ENCODE measurements around the gene MAP4K3. TPM values are rescaled to one million over a fixed set of nuclear protein-coding genes. Genes with fewer than 3 reads are reported as not detected.

MAP4K3 gene
- total RNA-seq, 1 experiment from 2014 or later: 26.6 TPM

DNA sequence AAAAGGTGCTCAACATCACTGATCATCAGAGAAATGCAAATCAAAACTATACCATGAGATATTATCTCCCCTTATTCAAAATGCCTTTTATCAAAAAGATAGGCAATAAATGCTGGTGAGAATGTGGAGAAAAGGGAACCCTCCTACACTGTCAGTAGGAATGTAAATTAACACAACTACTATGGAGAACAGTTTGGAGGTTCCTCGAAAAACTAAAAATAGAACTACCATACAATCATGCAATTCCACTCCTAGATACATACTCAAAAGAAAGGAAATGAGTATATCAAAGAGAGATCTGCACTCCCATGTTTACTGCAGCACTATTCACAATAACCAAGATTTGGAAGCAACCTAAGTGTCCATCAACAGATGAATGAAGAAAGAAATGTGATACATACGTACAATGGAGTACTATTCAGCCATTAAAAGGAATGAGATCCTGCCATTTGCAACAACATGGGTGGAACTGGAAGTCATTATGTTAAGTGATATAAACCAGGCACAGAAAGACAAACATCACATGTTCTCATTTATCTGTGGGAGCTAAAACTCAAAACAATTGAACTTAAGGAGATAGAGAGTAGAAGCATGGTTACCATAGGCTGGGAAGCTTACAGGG lies 63.8 kb downstream of the MAP4K3 start:
- no peak for ATAC-seq
- TF ChIP-seq CTCF (IDR thresholded peaks at IDR 0.05): no peak
- TF ChIP-seq, protein P1, sequence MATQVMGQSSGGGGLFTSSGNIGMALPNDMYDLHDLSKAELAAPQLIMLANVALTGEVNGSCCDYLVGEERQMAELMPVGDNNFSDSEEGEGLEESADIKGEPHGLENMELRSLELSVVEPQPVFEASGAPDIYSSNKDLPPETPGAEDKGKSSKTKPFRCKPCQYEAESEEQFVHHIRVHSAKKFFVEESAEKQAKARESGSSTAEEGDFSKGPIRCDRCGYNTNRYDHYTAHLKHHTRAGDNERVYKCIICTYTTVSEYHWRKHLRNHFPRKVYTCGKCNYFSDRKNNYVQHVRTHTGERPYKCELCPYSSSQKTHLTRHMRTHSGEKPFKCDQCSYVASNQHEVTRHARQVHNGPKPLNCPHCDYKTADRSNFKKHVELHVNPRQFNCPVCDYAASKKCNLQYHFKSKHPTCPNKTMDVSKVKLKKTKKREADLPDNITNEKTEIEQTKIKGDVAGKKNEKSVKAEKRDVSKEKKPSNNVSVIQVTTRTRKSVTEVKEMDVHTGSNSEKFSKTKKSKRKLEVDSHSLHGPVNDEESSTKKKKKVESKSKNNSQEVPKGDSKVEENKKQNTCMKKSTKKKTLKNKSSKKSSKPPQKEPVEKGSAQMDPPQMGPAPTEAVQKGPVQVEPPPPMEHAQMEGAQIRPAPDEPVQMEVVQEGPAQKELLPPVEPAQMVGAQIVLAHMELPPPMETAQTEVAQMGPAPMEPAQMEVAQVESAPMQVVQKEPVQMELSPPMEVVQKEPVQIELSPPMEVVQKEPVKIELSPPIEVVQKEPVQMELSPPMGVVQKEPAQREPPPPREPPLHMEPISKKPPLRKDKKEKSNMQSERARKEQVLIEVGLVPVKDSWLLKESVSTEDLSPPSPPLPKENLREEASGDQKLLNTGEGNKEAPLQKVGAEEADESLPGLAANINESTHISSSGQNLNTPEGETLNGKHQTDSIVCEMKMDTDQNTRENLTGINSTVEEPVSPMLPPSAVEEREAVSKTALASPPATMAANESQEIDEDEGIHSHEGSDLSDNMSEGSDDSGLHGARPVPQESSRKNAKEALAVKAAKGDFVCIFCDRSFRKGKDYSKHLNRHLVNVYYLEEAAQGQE (IDR thresholded peaks at IDR 0.05; ENCODE audit: insufficient read depth in 1 of 2, low read depth in 2 of 2, low read length in 1 of 2): no peak
- no peak for TF ChIP-seq TCF7L2 (IDR thresholded peaks at IDR 0.05; ENCODE audit: low read depth, low read length)
- no peak for TF ChIP-seq SIN3A (IDR thresholded peaks at IDR 0.05; ENCODE audit: borderline replicate concordance, insufficient read depth, low read depth, low read length)
- no peak for TF ChIP-seq POLR2AphosphoS5 (IDR thresholded peaks at IDR 0.05; ENCODE audit: low read depth, low read length)
- Histone ChIP-seq H3K36me3 (ENCODE audit: control insufficient read depth, insufficient read depth, low read length) (no peaks in the 10 kb centered on the region), H3K4me1 (ENCODE audit: control insufficient read depth, insufficient read depth, low read length) (no peaks in the 10 kb centered on the region), H3K9me3 (ENCODE audit: control insufficient read depth, insufficient read depth, low read depth, low read length) (no peaks in the 10 kb centered on the region), H3K27ac (ENCODE audit: low read length) (no peak overlapping the region), H3K4me3 (ENCODE audit: low read depth in 2 of 2, low read length in 2 of 2) (no peak overlapping the region), H3K27me3 (ENCODE audit: control insufficient read depth, insufficient read depth, low read length) (no peaks in the 10 kb centered on the region)
- no TSS peak for BruUV-seq (replicated peaks)
- in situ Hi-C loops (cut with HindIII; ENCODE audit: low pct_unique_long_range_greater_than_20kb, low sequenced_read_pairs) (no loop called here), intact Hi-C loops (cut with micrococcal nuclease; ENCODE audit: unreplicated experiment) (loop anchor here (10.0 kb wide), 1 partner anchor 322 kb away; no protein-coding TSS in a partner anchor)
- POLR2A ChIA-PET: interaction anchor here (0.6 kb wide), 1 partner anchor 27 kb away, joined by 5 read pairs; no protein-coding TSS in a partner anchor
- CTCF ChIA-PET: no interaction called here
- no peak for DNase-seq (ENCODE audit: low read depth, low spot score)

DNA sequence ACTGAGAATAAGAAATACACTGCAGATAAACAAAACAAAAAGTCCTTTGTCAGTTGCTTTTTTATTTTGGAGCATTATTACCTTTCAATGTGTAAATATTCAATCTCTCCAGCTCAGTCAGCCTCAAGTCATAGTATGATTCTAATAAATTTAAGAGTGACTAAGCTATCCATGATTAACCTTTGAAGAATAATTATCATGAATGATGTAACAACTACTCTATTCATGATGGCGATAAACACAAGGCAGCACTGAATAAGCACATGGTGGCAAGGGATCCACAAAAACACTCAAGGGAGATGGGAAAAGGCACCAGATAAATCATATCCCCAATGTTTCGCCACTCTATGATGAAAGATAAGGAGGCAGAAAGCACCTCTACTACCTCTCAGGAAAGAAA lies 67.0 kb downstream of the MAP4K3 start:
- no peak for TF ChIP-seq TCF7L2 (IDR thresholded peaks at IDR 0.05; ENCODE audit: low read depth, low read length)
- TF ChIP-seq, protein P1 (IDR thresholded peaks at IDR 0.05; ENCODE audit: insufficient read depth in 1 of 2, low read depth in 2 of 2, low read length in 1 of 2): no peak
- no peak for TF ChIP-seq SIN3A (IDR thresholded peaks at IDR 0.05; ENCODE audit: borderline replicate concordance, insufficient read depth, low read depth, low read length)
- TF ChIP-seq CTCF (IDR thresholded peaks at IDR 0.05): no peak
- TF ChIP-seq POLR2AphosphoS5 (IDR thresholded peaks at IDR 0.05; ENCODE audit: low read depth, low read length): no peak
- no peak overlapping the region for H3K27ac ChIP-seq (ENCODE audit: low read length)
- BruUV-seq (replicated peaks): no TSS peak
- no peaks in the 10 kb centered on the region; the same call in 1 of the 2 replicates for H3K9me3 ChIP-seq (ENCODE audit: control insufficient read depth, insufficient read depth, low read depth, low read length)
- H3K36me3 ChIP-seq (ENCODE audit: control insufficient read depth, insufficient read depth, low read length): no peaks in the 10 kb centered on the region; the same call in 1 of the 2 replicates
- H3K27me3 ChIP-seq (ENCODE audit: control insufficient read depth, insufficient read depth, low read length): no peaks in the 10 kb centered on the region
- in situ Hi-C loops (cut with HindIII; ENCODE audit: low pct_unique_long_range_greater_than_20kb, low sequenced_read_pairs) (no loop called here), intact Hi-C loops (cut with micrococcal nuclease; ENCODE audit: unreplicated experiment) (loop anchor here (10.0 kb wide), 1 partner anchor 325 kb away; no protein-coding TSS in a partner anchor)
- no peaks in the 10 kb centered on the region for H3K4me1 ChIP-seq (ENCODE audit: control insufficient read depth, insufficient read depth, low read length)
- DNase-seq (ENCODE audit: low read depth, low spot score) (no peak), ATAC-seq (no peak)
- ChIA-PET POLR2A (no interaction called here), CTCF (interaction anchor here (1.2 kb wide), 1 partner anchor 11 kb away, joined by 6 read pairs; no protein-coding TSS in a partner anchor)
- H3K4me3 ChIP-seq (ENCODE audit: low read depth in 2 of 2, low read length in 2 of 2): no peak overlapping the region

All from Panc1 (cell line).